ENCODE data around the gene CLSTN1.

Gene CLSTN1

DNA sequence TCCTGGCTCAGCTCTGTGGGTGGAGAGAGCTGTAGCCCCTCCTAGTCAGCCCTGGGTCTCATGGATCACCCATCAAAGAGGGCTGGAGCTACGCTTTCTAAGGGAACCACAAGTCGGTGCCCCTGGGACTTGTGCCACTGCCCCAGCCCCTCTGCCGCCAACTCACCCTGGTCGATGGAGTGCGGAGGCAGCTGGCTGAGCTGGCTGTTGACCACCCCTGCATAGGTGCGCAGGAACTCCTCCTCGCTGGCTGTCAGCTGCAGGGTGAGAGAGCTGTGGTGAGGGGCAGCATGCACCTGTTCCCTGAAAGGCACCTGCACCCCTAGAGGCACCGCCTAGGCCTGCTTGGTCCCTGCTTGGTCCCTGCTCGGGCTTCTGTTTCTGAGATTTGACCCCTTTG lies 47.3 kb upstream of the CLSTN1 start:
- Histone ChIP-seq H3K36me3 (ENCODE audit: low read depth) (peaks cover 37% of the 10 kb centered on the region), H3K9me3 (ENCODE audit: severe bottlenecking) (no peaks in the 10 kb centered on the region), H3K27me3 (ENCODE audit: insufficient read depth, poor library complexity, severe bottlenecking) (no peaks in the 10 kb centered on the region), H3K27ac (ENCODE audit: poor library complexity, severe bottlenecking) (no peak overlapping the region), H3K4me1 (ENCODE audit: insufficient read depth, poor library complexity, severe bottlenecking) (peaks cover 19% of the 10 kb centered on the region), H3K4me3 (ENCODE audit: severe bottlenecking) (no peak overlapping the region)
- ATAC-seq (ENCODE audit: low read depth) (no peak), DNase-seq (ENCODE audit: low spot score) (no peak)
- TF ChIP-seq, protein P1, sequence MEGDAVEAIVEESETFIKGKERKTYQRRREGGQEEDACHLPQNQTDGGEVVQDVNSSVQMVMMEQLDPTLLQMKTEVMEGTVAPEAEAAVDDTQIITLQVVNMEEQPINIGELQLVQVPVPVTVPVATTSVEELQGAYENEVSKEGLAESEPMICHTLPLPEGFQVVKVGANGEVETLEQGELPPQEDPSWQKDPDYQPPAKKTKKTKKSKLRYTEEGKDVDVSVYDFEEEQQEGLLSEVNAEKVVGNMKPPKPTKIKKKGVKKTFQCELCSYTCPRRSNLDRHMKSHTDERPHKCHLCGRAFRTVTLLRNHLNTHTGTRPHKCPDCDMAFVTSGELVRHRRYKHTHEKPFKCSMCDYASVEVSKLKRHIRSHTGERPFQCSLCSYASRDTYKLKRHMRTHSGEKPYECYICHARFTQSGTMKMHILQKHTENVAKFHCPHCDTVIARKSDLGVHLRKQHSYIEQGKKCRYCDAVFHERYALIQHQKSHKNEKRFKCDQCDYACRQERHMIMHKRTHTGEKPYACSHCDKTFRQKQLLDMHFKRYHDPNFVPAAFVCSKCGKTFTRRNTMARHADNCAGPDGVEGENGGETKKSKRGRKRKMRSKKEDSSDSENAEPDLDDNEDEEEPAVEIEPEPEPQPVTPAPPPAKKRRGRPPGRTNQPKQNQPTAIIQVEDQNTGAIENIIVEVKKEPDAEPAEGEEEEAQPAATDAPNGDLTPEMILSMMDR (IDR thresholded peaks at IDR 0.05; ENCODE audit: poor library complexity, severe bottlenecking), result no peak

DNA sequence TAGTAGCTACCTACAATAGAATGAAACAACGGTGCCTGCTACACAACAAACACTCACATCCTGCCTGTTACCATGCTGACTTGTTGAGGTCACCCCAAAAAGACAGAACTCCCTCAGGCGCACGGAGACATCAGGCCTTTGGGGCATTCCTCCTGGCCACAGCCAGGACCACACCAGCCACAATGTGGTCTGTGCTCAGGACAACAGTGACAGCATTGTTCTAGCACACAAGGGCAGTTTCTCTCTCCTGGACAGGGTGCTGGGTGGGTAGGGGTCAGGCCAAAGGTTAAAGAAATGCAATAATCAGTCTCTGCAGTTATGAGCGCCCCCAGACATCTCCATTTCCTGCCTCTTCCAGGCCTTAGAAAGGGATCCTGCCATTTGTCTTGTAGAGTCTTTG lies 46.8 kb upstream of the CLSTN1 start:
- Histone ChIP-seq H3K4me1 (ENCODE audit: insufficient read depth, poor library complexity, severe bottlenecking) (peaks cover 19% of the 10 kb centered on the region), H3K36me3 (ENCODE audit: low read depth) (peaks cover 38% of the 10 kb centered on the region), H3K9me3 (ENCODE audit: severe bottlenecking) (no peaks in the 10 kb centered on the region), H3K27me3 (ENCODE audit: insufficient read depth, poor library complexity, severe bottlenecking) (no peaks in the 10 kb centered on the region), H3K4me3 (ENCODE audit: severe bottlenecking) (no peak overlapping the region), H3K27ac (ENCODE audit: poor library complexity, severe bottlenecking) (peak overlapping the region; percentile 37)
- TF ChIP-seq, protein P1 (IDR thresholded peaks at IDR 0.05; ENCODE audit: poor library complexity, severe bottlenecking), result no peak
- ATAC-seq (ENCODE audit: low read depth) (no peak), DNase-seq (ENCODE audit: low spot score) (no peak)

DNA sequence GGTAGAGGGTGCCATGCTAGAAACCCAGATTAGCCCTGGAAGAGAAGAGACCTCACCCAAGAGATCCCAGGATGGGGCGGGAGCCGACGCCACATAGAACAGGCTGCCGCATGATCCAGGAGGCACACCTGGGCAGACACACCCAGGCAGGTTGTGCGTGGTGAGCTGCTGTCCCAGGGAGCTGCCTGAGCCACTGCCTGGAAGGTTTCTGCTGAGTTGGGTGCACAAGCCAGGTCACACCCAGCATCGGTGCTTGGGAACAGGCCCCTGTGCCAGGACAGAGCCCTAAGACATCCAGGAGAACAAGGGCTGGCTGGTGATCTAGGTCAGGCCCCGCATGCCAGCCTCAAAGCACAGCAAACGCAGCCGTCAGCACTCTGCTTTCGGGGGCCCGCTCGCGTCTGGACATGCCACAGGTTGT lies 46.1 kb upstream of the CLSTN1 start:
- Histone ChIP-seq H3K4me1 (ENCODE audit: insufficient read depth, poor library complexity, severe bottlenecking) (peaks cover 19% of the 10 kb centered on the region), H3K27me3 (ENCODE audit: insufficient read depth, poor library complexity, severe bottlenecking) (no peaks in the 10 kb centered on the region), H3K9me3 (ENCODE audit: severe bottlenecking) (no peaks in the 10 kb centered on the region), H3K36me3 (ENCODE audit: low read depth) (peaks cover 31% of the 10 kb centered on the region), H3K4me3 (ENCODE audit: severe bottlenecking) (no peak overlapping the region), H3K27ac (ENCODE audit: poor library complexity, severe bottlenecking) (peak overlapping the region; percentile 37)
- TF ChIP-seq, protein P1 (IDR thresholded peaks at IDR 0.05; ENCODE audit: poor library complexity, severe bottlenecking), result no peak
- peak; percentile 35; the same call in 2 of the 3 replicates for ATAC-seq (ENCODE audit: low read depth)
- no peak for DNase-seq (ENCODE audit: low spot score)

DNA sequence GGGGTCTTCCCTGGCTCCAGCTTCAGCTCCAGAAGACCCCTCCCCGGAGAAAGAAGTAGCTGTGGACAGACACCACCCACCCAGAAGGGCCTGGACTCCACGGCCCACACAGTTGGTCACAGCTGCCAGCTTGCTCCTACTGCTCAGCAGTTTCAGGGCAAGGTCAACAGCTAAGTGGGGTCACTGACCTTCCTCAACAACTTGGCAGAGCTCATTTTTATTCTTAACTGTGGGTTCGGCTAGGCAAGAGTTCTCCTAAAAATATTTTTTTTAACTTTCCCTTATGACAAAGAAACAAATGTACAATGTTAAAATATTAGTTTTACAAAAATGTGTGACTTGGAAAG lies 44.5 kb upstream of the CLSTN1 start:
- Histone ChIP-seq H3K36me3 (ENCODE audit: low read depth) (peaks cover 39% of the 10 kb centered on the region), H3K4me1 (ENCODE audit: insufficient read depth, poor library complexity, severe bottlenecking) (peaks cover 18% of the 10 kb centered on the region), H3K4me3 (ENCODE audit: severe bottlenecking) (no peak overlapping the region), H3K27ac (ENCODE audit: poor library complexity, severe bottlenecking) (no peak overlapping the region), H3K9me3 (ENCODE audit: severe bottlenecking) (no peaks in the 10 kb centered on the region), H3K27me3 (ENCODE audit: insufficient read depth, poor library complexity, severe bottlenecking) (no peaks in the 10 kb centered on the region)
- ATAC-seq (ENCODE audit: low read depth) (no peak), DNase-seq (ENCODE audit: low spot score) (no peak)
- TF ChIP-seq, protein P1 (IDR thresholded peaks at IDR 0.05; ENCODE audit: poor library complexity, severe bottlenecking), result no peak

DNA sequence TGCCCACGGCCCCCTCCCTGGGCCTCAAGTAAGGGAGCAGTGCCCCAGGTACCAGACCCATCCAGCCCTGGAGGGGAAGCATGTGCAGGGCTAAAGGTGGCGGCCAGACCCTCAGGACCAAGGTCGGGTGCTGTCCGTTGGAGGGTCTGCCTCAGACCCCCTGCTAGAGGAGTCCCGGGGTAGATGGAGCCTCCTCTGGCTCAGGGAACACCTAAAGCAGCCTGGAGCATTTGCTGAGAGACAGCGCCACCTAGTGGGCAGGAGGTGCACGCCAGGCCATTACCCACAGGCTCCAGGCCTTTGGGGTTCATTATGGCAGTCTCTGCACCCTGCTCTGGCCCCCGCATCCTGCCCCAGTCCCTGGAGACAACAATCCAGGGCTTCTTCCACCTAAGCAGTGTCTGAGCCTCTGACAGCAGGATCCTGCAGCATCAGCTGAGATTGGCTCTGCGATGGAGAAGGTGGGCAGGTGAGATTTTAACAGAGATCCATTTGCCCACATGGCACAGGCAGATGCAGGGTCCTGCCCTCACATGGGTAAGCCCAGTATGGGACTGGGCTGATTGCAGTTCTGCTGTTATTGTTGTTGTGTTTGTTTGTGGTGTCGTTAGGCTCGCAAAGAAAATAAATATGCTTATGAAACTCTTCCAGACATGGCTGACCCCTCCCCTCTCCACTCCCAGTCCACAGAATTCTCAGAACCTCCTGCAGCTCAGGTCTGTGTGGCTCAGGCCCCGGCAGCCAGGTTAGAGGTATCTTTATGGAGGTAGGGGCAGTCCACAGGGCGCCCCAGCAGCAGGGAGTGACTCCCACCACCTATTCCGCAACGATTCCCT lies 43.9 kb upstream of the CLSTN1 start:
- Histone ChIP-seq H3K27ac (ENCODE audit: poor library complexity, severe bottlenecking) (no peak overlapping the region), H3K9me3 (ENCODE audit: severe bottlenecking) (no peaks in the 10 kb centered on the region), H3K4me1 (ENCODE audit: insufficient read depth, poor library complexity, severe bottlenecking) (peaks cover 12% of the 10 kb centered on the region), H3K36me3 (ENCODE audit: low read depth) (peaks cover 43% of the 10 kb centered on the region), H3K4me3 (ENCODE audit: severe bottlenecking) (no peak overlapping the region), H3K27me3 (ENCODE audit: insufficient read depth, poor library complexity, severe bottlenecking) (no peaks in the 10 kb centered on the region)
- DNase-seq (ENCODE audit: low spot score) (no peak), ATAC-seq (ENCODE audit: low read depth) (peak; percentile 83)
- TF ChIP-seq, protein P1 (IDR thresholded peaks at IDR 0.05; ENCODE audit: poor library complexity, severe bottlenecking), result peak; percentile 94
